ENCODE results near the gene SELENOH.

The SELENOH gene

DNA sequence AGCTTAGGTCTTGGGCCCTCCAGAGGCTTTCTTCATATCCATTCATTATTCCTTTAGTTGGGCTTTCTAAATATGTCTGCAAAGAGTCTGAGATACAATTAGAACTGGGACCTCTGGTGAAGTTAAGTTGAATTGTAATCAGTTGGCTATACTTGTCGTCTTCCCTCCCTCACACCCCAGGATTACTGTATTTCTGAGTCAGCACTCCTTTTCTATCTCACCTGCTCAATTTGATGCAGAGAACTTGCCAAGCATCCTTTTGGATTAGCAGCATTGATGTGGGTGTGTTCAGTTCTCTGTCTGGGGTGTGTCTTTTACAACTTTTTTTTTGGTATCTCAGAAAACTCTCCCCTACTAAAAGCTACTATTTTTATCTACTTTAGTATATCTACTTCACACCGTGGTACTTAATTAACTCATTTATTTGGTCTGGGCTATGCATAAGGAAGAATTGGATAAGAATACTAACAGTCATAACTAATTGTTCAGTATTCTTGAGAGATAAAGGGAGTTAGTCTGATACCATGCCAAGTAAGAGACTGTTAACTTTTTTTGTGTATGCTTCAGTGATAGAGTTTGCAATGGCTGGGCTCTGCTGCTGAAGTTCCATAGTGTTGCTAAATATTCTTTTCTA, 35.4 kb downstream of the SELENOH start:
- DNase-seq (ENCODE audit: low read depth, low spot score) = no peak
- no peak overlapping the region for H3K4me3 ChIP-seq (ENCODE audit: low read depth, low read length)
- no peak for TF ChIP-seq CTCF (IDR thresholded peaks at IDR 0.05; ENCODE audit: low read depth, low read length)
- in situ Hi-C loops (cut with HindIII; ENCODE audit: low sequenced_read_pairs) = no loop called here

- H3K4me3 ChIP-seq (ENCODE audit: low read depth, low read length) = peak overlapping the region; percentile 9
Observed at GRCh38 chr11:57777969-57778317, 36.7 kb downstream of the SELENOH start.

DNA sequence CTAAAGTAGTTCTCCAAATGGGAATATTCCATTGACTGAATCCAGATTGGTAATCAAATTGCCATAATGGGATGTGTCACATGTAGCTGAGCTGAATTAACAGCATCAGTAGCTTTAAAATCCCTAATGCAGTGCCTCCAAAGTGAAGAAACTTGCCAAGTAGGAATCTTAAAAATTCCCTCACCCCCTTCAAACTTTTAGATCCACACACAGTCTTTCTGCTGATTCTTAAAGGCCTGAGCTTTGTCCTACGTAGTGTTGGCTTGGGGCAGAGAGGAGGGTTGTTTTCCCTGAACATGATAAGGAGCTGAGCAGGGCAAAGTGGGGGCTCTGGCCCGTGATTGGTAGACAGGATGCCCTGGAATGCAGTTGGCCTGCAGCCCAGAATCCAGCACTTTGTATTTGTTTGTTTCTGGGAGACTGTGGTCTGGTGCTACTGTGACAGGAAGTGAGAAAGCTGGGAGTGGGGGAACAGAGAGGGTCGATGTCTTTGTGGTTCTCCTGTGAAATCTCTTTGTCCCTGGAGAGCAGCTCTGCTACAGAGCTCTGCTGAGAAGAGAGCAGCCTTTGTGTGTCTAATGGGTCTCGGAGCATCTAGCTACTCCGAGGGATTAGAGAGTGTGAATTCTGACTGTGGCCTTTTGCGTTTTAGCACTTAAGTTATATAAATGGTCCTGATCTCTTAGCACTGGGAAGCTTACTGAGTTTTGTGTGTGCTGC, 37.2 kb downstream of the SELENOH start:
- no peak for TF ChIP-seq CTCF (IDR thresholded peaks at IDR 0.05; ENCODE audit: low read depth, low read length)
- H3K4me3 ChIP-seq (ENCODE audit: low read depth, low read length) = peak overlapping the region; percentile 9
- DNase-seq (ENCODE audit: low read depth, low spot score) = peak; percentile 98
- in situ Hi-C loops (cut with HindIII; ENCODE audit: low sequenced_read_pairs) = no loop called here

More at GRCh38 chr11:57777969-57778317, 36.7 kb downstream of the SELENOH start:
- in situ Hi-C loops (cut with HindIII; ENCODE audit: low sequenced_read_pairs) = no loop called here
- DNase-seq (ENCODE audit: low read depth, low spot score) = peak; percentile 51
- TF ChIP-seq CTCF (IDR thresholded peaks at IDR 0.05; ENCODE audit: low read depth, low read length) = no peak

GRCh38 chr11:57779276-57779675, 38.0 kb downstream of the SELENOH start:
- peak; percentile 10 for TF ChIP-seq CTCF (IDR thresholded peaks at IDR 0.05; ENCODE audit: low read depth, low read length)
- peak; percentile 64 for DNase-seq (ENCODE audit: low read depth, low spot score)
- no peak overlapping the region for H3K4me3 ChIP-seq (ENCODE audit: low read depth, low read length)
- in situ Hi-C loops (cut with HindIII; ENCODE audit: low sequenced_read_pairs) = no loop called here

DNA sequence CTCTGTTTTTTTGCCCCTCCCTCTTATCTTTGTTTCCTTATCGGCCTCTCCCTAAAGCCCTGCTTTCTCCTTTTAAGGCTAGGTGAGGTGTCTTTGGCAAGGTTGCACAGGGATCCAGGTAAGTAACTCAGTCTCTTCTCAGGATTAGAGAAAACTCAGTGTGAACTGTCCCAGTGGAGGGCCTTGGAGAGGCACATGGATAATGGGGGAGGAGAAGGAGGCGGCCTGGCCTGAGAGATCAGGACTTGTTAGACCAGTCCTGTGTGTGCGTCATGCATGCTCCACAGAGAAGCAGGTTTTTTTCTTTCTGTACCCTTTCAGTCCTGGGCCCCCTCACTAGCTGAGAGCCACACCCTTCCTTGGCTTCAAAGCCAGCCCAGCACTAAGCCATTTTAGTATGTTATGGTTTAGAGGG, 40.2 kb downstream of the SELENOH start:
- in situ Hi-C loops (cut with HindIII; ENCODE audit: low sequenced_read_pairs) = no loop called here
- no peak for DNase-seq (ENCODE audit: low read depth, low spot score)
- no peak for TF ChIP-seq CTCF (IDR thresholded peaks at IDR 0.05; ENCODE audit: low read depth, low read length)
- H3K4me3 ChIP-seq (ENCODE audit: low read depth, low read length) = no peak overlapping the region

DNA sequence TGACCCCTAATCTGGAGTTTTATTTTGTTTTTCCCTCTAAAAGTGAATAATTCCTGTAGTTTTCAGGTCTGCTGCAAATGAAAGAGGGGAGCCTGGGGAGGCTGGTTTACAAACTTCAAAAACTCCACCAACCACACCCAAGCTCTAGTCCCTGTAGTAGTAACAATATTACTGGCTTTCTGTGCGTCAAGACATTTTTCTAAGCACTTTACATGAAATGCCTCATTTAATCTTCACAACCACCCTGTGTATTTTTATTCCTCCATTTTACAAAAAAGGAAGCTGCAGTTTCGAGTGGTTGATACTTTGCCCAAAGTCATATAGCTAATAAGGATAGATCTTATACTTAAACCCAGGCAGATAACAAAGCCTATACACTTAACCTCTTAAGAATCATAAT, 43.8 kb downstream of the SELENOH start:
- in situ Hi-C loops (cut with HindIII; ENCODE audit: low sequenced_read_pairs) = no loop called here
- no peak overlapping the region for H3K4me3 ChIP-seq (ENCODE audit: low read depth, low read length)
- DNase-seq (ENCODE audit: low read depth, low spot score) = no peak
- TF ChIP-seq CTCF (IDR thresholded peaks at IDR 0.05; ENCODE audit: low read depth, low read length) = no peak
